Caki2 (cell line): ENCODE measurements around the gene PPP2R5C. TPM values are rescaled to one million over a fixed set of nuclear protein-coding genes. Genes with fewer than 3 reads are reported as not detected.
A peak's percentile ranks its signal among the peaks of the same experiment; 100 is the strongest.
"Not testable (repeated sequence)": the region's sequence is repeated elsewhere in the genome, so short reads cannot be mapped to it uniquely, and the experiment has no call there.

ENCODE experiments used
- DNase-seq: peaks from one replicate; pipeline ENCODE4 v3.0.0-alpha.2; 2015; ENCODE audit warnings: low read depth
- in situ Hi-C: cut with HindIII; loops from 2 replicates; pipeline ENCODE4 v1.10.0; 2016; ENCODE audit warnings: low sequenced_read_pairs, low pct_unique_long_range_greater_than_20kb, mixed read lengths
- total RNA-seq: library from RNA; depleted of rRNA; stranded (reverse); fragments of >200 nt; shearing (Covaris generic); gene quantifications from 2 replicates; pipeline ENCODE4 v1.2.3, GENCODE V29; 2014; ENCODE audit warnings: low replicate concordance

PPP2R5C gene
- total RNA-seq, 1 experiment from 2014 or later = 63.8 TPM

DNA sequence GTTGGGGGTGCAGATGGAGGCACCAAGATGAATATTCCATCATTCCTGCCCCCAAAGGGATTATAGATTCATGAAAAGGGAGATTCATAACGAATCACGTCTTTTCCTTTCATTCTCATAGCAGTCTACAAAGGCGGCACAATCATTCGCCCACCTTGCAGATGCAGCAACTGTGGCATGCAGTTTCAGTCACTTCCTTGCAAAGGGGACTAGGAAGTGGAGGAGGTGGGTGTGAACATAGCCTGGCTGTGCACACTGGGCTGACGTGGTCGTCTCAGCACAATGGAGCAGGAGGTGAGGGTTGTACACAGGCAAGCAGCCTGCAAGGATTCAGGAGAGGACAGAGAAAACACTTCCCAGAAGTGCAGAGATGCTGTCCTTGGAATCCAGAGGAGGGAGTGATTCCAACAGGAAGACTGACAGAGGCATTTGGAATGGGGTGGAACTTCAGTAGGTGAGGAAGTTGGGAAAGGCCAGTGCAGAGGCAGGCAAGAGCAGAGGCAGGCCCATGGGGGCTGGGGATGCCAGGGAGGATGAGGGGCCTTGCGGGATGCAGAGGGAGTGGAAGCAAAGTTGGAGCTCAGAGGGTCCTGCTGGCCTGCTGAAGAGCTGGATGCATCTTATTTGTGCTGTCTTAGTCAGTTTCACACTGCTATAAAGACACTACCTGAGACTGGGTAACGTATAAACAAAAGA is 21.9 kb upstream of the PPP2R5C start:
- no peak for DNase-seq
- in situ Hi-C loops = no loop called here

DNA sequence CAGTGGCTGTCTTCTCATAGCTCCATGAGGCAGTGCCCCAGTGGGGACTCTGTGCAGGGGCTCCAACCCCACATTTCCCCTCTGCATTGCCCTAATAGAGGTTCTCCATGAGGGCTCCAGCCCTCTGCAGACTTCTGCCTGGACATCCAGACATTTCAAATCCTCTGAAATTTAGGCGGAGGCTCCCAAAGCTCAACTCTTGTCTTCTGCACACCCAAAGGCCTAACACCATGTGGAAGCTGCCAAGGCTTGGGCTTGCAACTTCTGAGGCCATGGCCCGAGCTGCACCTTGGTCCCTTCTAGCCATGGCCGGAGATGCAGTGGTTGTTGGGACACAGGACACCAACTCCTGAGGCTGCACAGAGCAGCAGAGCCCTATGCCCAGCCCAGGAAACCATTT is 20.5 kb upstream of the PPP2R5C start:
- DNase-seq = no peak
- in situ Hi-C loops = no loop called here

DNA sequence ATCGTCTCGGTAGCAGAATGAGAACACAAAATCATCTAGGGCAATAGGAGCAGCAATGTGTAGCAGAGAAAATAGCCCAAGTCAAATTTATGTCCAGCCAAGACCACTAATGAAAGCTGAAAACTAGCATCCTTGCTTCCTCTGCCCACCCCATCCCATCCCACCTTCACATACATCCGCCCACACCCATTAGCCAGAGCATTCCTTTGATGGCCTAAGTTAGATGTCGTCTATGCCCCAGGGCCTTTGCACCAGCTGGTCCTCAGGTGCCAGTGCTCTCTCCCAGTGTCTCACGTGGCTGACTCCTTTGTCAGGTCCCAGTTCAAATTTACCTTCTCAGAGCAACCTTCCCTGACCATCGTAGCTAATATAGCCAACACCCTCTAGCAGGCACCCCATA is 17.8 kb upstream of the PPP2R5C start:
- in situ Hi-C loops = no loop called here

DNA sequence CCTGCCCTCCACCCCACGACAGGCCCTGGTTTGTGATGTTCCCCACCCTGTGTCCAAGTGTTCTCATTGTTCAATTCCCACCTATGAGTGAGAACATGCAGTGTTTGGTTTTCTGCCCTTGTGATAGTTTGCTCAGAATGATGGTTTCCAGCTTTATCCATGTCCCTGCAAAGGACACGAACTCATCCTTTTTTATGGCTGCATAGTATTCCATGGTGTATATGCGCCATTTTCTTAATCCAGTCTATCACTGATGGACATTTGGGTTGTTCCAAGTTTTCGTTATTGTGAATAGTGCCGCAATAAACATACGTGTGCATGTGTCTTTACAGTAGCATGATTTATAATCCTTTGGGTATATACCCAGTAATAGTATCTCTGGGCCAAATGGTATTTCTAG is 17.1 kb upstream of the PPP2R5C start:
- DNase-seq, in situ Hi-C loops: not testable (repeated sequence)

More for the DNA sequence above, 17.8 kb upstream of the PPP2R5C start:
- no peak for DNase-seq

DNA sequence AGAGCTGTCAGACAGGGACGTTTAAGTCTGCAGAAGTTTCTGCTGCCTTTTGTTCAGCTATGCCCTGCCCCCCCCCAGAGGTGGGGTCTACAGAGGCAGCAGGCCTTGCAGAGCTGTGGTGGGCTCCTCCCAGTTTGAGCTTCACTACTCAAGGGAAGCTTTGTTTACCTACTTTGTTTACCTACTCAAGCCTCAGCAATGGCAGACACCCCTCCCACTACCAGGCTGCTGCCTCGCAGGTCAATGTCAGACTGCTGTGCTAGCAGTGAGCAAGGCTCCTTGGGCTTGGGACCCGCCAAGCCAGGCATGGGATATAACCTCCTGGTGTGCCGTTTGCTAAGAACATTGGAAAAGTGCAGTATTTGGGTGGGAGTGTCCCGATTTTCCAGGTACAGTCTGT is 11.8 kb upstream of the PPP2R5C start:
- in situ Hi-C loops, DNase-seq: not testable (repeated sequence)

DNA sequence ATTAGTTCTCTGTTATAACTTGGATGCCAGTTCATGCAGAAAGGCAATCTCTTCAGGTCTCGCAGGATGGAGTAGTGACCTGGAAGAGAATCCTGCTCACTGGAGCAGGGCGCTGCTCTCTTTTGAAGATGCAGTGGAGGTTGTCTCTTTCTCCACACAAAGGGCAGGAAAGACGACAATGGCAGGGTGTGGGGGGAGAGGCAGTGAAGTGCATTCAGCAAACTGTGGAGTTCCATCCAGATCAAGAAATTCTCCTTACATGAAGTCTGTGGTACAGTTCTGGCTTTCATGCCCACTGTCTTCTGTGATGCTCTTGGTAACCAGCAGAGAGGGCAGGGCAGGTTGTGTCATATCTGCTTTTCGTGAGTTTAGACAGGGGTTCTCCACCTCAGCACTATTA is 6.6 kb upstream of the PPP2R5C start:
- no peak for DNase-seq
- in situ Hi-C loops = no loop called here

DNA sequence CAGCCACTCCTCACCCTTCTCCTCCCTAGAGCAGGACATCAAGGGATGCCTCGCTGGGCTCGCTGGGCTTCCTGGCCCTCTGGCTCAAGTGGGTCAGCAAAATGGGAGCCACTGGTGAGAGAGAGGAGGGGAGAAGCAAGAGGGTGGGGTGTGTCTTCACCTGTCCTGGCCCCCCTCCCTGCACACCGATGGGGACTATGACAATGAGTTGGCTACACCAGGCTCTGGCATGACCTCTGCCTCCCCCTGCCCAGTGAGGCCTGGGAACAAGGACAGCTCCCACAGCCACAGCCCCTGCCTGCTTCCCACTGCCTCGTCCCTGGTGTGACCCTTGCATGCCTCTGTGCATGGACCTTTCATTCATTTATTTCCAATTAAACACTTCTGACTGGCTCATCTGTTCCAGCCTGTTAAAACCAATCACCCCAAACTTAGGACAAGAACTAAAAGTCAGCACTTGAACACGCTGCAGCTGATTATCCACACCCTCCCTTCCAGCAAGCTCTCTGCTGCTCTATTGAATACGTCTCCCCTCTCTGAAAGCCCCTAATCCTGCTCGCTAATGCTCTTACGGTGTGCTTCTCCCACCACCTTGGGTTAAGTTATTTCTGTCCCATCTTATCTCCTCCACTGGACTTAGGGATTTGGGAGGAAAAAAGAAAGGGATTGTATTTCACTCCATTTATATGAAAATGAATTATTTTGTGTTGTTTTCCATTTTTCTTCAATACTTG is 5.8 kb upstream of the PPP2R5C start:
- no peak for DNase-seq
- in situ Hi-C loops = no loop called here

DNA sequence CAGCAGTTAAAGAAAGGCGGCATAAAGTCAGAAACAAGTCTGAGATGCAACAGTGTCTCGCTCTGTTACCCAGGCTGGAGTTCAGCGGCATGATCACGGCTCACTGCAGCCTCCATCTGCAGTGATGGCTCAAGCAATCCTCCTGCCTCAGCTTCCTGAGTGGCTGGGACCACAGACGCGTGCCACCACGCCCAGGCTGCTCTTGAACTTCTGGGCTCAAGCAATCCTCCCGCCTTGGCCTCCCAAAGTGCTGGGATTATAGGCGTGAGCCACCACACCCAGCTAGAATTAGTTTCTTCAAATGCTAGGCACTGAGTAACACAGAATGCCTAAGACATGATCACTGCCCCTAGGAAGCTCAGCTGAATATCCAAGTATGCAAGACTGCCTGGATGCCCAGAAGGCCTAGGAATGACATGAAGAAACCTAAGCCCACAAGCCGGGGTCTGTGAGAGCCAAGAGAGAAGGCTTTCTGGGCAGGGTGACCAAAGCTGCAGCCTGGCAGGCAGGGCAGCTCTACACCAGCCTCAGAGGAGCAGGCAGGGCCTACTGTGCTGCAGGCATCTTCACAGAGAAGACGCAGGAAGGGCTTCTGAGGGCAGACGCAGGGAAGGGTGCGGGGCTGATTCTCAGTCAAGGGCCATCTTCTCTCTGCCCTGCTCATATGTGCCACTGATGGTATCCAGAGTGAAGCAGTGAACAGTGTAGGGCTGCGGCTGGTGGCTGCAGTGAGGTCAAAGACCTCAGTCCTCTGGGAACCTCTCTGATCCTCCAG is 4.3 kb upstream of the PPP2R5C start:
- in situ Hi-C loops = no loop called here
- no peak for DNase-seq

DNA sequence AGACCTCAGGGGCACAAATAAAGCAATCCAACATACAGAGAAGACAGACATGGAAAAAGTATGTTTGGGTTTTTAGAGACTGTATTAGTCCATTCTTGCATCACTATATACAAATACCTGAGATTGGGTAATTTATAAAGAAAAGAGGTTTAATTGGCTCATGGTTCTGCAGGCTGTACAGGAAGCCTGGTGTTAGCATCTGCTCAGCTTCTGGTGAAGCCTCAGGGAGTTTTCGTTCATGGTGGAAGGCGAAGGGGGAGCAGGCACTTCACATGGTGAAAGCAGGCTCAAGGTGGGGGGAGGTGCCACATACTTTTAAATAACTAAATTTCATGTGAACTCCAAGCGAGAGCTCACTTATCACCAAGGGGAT is 3.7 kb upstream of the PPP2R5C start:
- in situ Hi-C loops = no loop called here

DNA sequence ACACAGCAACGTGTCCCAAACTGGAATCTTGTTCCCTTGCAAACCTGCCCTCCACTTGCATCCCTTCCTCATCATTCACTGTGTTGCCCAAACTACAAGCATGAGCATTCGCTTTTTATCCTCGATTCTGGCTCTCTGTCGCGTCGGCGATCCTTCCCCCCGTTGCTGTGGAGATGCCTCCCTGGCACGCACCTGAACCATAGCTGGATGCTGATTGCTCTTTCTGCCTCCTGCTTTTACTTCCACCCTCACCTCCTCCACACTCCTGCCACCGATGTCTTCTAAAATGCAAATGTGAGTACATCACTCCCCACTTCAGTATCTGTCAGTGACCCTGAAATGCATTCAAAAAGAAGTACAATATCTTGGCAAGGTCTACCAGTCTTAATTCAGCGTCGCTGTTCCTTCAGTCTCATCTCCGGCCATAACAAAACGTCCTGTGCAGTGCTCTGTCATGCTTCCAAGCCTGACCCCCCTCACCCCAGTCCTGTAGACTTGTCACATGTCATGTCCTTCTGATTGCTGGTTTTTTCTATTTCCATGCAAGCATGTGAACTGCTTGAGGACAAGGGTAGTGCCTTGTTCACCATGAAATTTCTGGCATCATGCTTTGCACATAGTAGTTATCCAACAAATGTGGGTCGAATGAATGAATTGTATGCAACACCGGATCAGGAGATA is 2.5 kb upstream of the PPP2R5C start:
- in situ Hi-C loops = no loop called here
- DNase-seq = no peak

More for the DNA sequence above, 3.7 kb upstream of the PPP2R5C start:
- no peak for DNase-seq

DNA sequence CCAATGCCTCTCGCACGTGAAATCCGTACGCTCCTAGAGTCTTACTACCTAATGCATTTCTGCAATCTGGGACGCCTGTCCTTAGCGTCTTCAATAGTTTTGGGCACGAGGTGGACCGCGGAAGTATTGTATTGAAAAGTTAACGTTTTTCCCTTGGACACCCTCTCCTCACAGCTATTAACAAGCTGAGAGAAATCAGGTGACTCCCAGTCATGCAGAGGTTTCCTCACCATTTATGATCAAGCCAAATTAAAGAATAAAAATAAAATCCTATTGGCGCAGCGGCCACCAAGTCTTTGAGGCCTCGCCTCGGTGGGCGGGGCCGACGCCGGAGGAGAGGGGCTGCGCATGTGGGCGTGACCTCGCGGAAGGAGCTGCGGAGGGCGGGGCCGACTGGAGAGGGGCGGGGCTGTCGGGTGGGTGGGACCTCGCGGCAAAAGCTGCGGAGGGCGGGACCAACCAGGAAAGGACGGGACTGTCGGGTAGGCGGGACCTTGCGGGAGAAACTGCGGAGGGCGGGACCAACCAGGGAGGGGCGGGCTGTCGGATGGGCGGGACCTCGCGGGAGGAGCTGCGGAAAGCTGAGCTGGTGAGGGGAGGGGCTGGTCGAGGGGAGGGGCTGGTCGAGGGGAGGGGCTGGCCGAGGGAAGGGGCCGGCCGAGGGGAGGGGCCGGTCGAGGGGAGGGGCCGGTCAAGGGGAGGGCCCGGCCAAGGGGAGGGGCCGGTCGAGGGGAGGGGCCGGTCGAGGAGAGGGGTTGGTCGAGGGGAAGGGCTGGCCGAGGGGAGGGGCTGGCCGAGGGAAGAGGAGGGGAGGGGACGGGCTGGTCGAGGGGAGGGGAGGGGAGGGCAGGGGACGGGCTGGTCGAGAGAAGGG is 1.1 kb upstream of the PPP2R5C start:
- DNase-seq = peak; percentile 86
- in situ Hi-C loops = no loop called here

DNA sequence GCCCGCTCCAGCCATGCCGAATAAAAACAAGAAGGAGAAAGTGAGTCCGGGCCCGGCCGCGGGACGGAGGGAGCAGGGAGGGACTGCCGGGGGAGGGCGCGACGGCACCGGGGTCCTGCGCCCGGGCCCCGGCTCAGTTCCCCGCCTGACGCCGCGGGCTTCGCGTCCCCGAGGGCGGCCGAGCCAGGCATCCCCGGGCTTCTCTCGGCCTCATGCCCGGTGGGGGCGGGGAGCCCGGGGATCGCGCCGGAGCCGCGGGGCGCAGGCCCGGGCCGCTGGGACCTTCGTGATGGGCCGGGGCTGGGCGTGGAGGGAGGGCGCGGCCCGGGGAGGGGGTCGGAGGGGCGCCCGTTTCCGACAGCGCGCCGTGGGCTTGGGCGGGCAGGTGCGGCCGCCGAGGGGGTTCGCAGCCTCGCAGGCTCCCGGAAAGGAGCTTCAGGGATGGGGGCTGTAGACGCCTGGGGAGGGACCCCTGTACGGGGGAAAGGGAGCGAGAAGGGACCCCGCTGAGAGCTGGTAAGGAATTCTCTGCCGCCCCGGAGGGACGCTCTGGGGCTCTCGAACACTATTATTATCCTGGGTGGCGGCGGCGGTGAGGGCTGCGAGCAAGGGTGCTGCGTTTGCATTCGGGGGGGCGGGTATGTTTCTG is 496 bp downstream of the PPP2R5C start:
- DNase-seq = peak; percentile 18

DNA sequence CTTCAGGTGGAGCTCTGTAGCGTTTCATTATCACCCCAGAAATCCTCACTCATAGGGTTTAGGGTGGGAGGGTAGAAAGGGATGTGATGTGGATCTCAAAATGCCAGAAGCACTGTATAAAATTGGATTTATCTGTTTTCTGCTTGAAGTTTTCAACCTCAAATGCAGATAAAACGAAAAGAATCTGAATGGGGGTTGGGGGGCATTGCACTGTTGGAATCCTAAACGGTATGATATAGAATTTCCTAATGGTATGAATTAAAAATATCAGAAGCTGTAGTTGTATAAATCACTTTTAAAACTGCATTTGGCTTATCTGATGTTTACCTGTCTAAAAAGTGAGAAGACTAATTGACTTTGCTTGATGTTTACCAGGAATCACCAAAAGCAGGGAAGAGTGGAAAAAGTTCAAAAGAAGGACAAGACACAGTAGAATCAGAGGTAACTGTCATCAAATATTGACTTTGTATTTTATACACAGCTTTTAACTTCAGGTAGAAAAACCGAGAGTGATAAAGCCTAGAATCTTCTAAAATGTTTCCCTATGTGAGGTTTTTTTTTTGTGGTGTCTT is 1.1 kb downstream of the PPP2R5C start:
- in situ Hi-C loops = no loop called here
- no peak for DNase-seq

More for the DNA sequence above, 496 bp downstream of the PPP2R5C start:
- in situ Hi-C loops = no loop called here

DNA sequence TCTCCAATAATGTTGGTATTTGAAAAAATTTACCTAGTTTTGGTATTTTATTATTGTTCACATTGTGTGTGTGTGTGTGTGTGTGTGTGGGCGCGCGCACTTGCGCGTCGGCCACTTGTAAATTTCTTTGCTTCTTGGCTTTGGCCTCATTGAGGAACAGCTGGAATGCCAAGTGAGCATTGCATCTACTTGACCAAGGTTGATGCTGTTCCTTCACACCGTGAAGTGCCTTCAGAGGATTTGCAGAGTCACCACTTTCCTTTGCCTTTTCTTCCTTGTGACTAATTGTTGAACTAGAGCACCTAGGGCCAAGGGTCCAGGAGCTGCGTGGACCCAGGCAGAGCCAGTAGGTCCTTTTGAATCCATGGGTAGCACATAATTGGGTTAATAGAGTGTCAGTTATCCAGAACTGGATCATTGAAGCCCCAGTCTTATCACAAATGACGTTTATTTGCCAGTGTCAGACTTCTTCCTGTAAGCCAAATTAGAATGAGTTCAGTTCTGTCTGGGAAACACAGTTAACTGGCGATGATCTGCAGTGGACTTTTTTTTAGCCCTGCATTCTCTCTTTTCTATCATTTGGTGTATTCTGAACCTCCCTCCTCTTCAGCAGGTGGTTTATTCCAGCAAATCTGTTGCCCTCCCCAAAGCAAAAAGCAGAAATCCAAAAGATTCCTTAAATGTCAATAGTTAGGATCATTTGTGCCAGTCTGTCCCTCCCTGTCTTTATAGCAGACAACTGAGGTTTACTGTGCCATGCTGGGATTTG is 2.6 kb downstream of the PPP2R5C start:
- in situ Hi-C loops = no loop called here
- DNase-seq = no peak

DNA sequence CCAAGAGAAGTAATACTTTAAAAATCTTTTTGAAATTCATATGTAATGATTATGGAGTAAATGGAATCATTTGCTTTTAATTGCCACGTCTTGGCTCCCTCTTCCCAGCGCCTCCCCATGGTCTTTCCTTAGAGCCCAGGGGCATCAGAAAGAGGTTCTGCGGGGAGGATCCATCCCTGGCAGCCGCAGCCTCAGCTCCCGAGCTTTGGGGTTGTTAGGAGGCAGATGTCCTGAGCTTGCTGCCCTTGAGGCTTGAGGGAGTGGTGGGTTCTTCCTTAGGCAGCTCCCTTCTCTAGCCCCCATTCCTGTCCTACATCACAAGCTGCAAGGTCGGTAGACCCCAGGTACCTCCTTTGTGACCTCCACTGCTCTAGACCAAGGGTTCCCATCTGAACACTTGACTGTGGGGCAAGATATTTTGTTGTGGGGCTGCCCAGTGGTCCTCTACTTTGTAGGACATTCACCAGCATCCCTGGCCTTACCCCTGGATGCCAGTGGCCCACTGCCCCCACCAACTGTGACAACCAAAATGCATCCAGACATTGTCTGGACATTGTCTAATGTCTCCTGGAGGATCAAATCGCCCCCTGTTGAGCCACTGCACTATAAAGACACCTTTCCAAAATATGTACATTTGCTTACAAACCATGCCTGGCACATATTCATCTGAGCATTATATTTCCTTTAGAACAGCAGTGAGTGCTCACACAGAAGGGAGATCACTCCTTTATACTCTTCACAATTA is 6.3 kb downstream of the PPP2R5C start:
- no peak for DNase-seq
- in situ Hi-C loops = no loop called here

DNA sequence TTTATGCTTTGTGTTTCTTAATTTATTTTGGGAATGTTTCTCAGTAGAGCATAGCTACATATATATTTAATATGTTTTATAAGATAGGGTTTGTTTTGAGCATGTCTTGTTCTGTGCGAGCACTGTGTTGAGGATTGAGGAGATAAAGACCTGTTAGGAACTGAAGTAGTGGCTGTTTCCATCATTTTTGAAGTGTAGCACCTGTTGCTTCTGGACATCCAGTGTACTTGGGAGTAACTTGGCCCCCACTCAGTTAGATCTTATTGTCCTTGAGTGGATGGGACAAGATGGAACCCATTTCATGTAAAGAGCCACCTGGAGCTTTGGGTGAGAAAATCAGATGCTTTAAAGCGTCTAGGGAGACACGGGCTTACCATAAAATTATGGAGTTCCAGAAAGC is 8.7 kb downstream of the PPP2R5C start:
- in situ Hi-C loops = no loop called here
- DNase-seq = no peak
